ENCODE results near the gene SPC25.
"Not testable (repeated sequence)": the region's sequence is repeated elsewhere in the genome, so short reads cannot be mapped to it uniquely, and the experiment has no call there.

The SPC25 gene, protein sequence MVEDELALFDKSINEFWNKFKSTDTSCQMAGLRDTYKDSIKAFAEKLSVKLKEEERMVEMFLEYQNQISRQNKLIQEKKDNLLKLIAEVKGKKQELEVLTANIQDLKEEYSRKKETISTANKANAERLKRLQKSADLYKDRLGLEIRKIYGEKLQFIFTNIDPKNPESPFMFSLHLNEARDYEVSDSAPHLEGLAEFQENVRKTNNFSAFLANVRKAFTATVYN

DNA sequence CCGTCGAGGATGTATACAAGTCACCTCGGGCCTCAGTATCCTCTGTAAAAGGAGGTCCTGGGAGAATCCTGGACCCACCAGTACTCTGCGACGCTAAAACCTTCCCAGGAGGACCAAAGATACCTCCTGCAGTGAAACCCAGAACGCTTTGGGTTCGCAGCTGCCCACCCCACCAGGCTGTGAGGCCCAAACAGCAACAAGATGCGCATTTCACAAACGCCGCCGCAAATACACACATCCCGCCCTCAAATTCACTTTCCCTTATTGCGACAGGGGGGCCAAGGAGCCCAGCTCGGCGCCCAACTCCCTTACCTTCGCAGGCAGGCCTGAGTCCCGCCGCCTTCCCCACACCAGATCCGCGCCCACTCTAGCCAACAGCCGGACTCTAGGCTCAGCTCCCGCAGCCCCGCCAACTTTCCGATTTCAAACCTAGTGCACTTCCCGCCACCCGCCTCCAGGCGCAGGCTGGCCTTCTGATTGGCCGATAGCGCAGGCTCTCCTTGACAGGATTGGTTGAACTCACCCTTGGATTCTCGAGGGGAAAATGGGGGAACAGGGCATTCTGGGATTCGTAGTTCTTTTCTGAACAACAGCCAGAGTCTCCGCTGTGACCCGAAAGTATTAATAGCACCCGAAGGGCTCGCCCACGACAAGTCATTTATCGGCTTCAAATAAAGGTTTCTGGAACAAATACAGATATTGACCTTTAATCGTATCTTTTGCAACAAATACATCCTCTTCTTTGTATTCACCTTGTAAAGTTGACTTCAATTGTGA, at the start of gene SPC25:
SPC25 (minus strand) TSS at position 425 of the 777 bp plus-strand sequence. CDS start 911 bp downstream, outside the sequence.
- DNase-seq (ENCODE audit: low read depth in 3 of 3) = peak; percentile 64 to 89 (median 76)

DNA sequence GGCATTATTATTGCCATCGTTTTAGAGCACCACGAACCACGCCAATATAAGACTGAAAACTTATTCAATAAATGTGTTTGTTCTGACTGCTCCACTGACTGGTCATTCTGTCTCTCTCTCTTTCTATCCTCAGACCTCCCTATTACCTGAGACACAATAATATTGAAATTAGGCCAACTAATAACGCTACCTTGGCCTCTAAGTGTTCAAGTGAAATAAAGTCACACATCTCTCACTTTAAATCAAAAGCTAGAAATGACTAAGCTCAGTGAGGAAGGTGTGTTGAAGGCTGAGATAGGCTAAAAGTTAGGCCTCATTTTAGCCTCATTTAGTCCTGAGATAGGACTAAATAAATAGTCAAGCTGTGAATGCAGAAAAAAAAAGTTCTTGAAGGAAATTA, 49.7 kb upstream of the SPC25 start:
- no peak for DNase-seq (ENCODE audit: low read depth in 3 of 3)

DNA sequence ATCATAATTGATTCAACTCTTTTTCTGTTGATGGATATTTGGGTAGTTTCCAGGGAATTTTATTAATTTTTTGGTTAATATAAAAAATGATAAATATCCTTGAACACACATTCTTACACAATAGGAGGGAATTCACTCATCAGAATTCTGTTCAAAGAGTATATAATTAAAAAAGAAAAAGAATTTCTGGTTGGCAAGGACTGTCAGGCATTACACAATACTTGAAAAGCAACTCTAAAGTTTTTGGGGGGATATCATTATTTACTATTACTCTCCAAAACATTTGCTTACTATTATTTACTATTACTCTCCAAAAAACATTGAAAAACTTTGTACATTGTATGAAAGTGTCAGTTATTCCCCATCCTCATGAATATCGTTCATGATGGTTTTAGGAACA, 48.8 kb upstream of the SPC25 start:
- no peak for DNase-seq (ENCODE audit: low read depth in 3 of 3)

DNA sequence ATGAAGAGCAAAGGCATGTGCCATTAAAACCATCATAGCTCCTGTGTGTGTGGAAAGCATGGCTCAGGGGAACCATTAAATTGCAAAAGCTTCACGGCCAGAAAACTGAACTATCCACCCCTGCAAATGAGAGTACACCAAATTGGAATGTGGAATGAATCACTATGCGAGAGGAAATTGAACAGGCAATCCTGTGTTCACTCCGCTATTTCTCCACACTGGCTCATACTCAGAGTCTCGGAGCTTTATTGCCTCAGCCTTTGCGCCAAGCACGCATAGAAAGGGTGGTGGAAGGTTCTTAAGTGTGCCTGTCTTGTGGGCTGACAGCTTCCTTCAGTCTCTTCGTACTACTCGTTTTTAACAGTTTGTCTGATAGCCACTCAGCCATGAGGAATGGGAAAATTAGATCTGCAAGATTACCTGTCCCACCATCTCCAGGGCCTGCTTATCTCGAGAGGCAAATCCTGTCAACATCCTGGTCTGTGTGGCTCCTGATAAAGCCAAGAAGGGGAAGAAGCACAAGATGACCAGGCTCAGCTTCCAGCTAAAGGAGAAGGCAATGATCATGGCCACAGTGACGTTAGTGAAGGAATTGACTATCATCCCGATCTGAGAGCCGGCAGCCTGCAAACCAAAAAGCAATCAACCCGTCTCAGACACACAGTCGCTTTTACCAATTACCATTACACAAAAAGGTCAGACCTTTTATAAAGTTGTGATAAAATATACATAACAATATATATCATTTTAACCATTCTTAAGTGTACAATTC, 45.8 kb upstream of the SPC25 start:
- DNase-seq (ENCODE audit: low read depth in 3 of 3) = no peak

DNA sequence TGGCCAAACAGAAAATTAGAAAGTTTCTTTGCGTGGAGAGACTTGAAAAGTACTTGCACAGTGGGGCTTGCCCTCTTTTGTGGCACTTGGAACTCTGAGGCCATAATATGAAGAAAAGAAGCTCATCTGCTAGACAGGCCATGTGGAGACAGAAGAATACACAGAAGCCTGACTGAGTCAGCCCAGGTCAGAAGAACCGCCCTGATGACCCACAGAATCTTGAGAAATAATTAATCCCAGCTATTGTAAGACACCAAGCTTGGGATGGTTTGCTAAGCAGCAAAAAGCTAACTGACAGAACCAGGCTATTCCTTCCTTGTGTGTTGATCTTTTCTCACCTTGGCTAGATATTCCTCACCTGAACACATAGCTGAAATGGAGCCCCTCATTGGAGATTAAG, 44.6 kb upstream of the SPC25 start:
- DNase-seq (ENCODE audit: low read depth in 3 of 3) = no peak

DNA sequence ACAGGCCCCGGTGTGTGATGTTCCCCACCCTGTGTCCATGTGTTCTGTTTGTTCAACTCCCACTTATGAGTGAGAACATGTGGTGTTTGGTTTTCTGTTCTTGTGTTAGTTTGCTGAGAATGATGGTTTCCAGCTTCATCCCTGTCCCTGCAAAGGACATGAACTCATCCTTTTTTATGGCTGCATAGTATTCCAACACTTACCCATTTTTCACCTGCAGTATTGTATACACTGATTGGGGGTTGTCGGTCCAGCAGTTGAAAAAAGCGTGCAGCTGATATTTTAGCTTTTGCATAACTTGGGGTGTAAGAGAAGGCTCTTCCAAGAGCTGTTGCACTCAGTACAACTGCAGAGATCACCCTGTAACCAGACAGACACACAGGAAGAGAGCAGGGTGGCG, 41.9 kb upstream of the SPC25 start:
- DNase-seq (ENCODE audit: low read depth in 3 of 3) = not testable (repeated sequence)

DNA sequence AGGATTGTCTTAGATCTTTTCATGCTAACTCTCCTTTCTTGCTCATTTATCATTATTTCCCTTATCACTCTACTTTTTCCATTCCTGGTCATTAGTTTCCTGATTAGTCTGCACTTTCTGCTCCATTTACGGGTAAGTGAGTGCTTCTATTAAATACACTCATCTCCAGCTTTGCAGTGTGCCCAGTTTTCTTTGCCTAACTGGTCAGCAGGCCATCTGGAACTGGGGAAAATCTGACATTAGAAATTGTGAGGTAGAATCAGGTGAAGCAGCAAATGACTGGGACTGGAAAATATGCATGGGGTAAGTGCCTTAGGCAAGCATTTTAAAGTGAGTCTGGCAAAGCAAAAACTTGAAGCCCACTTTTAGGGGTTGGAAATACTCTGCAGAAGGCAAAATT, 40.0 kb upstream of the SPC25 start:
- no peak for DNase-seq (ENCODE audit: low read depth in 3 of 3)

DNA sequence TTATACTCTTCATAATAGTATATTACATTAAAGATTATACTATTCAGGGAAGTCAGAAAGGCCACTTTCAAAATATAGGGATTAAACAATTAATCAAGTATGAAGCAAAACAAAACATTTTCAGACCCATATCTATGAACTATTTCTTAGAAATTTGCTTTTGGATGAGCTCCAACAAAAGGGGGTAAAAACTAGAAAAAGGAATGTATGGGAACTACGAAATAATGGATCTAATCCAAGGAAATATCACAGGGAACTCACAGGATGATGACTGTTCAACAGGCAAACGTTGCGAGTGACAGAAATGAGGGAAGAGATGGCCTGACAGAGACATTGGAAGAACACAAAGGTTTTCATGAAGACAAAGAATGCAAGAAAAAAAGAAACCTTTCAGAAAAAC, 38.8 kb upstream of the SPC25 start:
- no peak for DNase-seq (ENCODE audit: low read depth in 3 of 3)

DNA sequence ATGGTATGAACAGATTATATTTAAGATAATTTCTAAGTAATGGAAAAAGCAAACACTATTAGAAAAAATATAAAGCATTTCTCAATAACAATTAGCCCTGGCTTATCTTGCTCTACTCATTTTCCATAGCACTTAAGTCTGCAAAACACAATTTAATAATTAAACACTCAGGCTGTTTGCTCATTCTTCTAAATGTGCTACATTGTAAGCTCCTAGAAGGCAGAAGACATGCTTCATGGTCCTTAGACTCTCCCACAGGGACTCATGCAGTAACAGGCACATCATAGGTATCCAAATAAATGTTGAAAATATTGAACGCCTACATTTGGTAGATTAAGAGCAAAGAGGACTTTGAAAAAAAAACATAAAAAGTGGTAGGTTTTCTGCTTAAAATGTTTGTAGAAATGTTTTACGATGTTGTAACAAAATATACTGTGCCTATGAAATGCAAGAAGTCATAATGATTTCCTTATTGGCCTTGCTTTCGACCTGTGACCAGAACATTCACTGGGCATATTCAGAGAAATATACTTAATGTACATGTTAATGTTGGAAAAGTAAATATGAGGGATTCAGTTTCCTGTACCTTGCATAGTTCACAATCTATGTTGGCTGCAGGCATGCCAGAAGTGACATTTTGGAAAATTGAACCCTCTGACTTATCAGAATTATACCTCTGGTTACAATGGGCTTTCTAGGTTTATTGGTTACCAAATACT, 38.0 kb upstream of the SPC25 start:
- DNase-seq (ENCODE audit: low read depth in 3 of 3) = no peak

DNA sequence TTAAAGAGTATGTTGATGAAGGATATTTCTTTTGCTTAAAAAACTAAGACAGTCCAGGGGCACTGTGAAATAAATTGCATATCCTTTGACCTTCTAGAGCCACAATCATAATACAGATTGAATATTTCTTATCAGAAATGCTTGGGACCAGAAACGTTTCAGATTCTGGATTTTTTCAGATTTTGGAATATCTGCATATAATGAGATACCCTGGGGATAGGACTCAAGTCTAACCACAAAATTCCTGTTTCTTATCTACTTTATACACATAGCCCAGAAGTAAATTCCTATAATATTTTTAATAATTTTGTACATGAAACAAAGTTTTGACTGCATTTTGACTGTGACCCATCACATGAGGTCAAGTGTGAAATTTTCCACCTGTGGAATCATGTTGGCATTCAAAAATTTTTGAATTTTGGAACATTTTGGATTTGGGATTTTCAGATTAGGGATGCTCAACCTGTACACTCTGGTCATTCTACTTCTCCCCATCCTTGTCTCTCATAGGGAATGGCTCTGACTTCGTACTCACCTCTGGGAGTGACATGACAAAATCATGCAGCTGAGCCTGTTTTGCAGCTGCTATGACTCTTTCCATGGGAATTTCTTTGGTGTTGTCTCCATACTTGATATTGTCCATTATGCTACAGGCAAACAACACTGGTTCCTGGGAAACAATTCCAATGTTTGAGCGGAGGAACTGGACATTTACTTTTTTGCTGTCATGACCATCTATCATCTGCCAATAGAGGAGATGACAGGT, 36.6 kb upstream of the SPC25 start:
- DNase-seq (ENCODE audit: low read depth in 3 of 3) = no peak

DNA sequence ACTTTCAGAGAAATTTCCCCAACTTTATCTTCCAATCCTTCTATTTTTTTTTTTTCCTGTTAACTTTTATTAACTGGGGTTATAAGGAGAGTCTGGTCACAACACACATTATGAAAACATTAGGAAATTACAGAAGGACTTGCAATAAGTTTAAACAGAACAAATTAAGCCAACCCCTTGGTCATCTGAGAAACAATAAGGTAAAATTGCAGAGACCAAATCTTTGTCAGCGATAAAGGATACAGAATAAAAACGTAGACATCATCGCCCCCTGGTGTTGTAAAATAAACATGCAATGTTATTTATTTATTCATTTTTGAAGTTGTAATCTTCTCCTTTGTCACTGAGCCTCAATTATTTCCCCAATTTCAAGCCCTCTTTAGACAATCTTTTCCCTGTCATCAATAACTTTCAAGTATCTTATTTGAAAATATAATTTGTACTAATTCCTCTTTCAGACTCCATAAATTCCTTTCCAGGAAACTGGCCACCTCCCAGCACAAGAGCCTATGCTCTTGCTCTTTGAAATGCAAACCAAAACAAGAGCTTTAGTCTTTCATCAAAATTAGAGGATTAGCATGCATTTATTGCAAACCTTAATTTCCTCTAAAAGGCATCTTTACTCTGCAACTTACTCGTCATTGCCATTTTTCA, 30.4 kb upstream of the SPC25 start:
- no peak for DNase-seq (ENCODE audit: low read depth in 3 of 3)

DNA sequence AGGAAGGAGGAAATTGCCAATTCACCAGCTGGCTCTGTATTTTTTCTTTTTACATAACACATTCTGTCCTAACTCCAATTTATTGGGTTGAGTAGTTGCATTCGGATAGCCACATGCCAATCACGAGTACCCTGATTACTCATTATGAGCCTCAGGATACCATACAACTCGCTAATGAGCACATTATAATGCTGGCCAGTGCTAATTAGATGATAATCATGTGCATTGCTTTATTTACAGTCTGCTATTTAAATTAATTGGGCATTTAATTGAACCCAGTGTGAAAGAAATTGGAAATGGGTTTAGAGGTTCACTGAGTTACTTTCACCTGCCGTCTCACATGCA, 26.1 kb upstream of the SPC25 start:
- DNase-seq (ENCODE audit: low read depth in 3 of 3) = no peak

DNA sequence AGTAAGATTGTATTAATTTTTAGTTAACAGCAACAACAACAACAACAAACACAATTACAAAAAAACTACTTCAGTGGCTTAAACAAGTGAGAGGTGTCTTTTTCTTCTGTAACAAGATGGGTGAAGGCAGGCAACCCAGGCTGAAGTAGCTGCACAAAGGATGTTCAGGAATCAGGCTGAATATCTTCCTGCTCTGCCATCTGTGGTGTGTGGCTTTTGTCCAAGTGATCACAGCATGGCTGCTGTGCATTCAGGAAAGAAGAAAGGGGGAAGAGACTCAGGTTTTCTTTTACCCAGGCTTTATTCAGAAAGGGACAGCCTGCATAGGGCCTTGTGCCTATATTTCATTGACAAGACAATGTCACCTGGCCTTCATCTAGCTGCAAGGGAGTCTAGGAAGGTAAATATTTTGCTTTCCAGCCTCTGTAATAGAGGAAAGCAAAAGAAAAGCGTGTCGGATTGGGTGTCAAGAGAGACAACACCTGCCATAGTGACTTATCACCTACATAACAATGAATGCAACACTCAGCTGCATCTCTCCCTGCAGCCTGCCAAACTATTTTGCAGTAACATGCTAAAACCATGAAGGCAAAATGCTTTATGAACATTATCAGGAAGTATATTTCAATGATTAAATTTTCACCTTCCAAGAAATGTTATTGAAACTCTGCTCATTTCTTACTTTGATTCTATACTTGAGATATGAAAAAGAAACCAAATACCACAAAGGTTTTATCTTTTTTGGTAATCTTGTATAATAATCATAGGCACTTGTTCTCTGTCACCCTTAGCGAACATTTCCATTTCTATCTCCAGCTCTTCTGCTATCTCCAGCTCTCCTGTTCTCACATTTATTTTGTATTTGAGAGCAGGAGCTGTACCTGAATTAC, 25.5 kb upstream of the SPC25 start:
- DNase-seq (ENCODE audit: low read depth in 3 of 3) = no peak

DNA sequence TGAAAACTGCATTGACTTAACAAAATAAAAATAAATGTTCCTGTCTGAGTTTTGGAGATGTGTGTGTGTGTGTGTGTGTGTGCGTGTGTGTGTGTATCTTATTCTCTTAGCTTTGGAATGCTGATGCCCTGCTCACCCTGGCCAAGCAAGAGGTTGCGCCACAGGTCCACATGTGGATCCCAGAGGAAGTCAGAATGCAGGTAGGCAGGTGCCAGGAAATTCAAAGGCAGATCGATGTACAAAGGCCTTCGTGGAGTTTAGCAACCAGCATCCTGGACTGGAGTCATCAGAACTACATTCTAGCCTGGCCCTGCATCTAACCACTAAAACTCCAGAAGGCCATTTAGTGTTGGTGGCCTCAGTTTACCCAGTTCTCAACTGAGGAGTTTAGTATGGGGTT, 23.3 kb upstream of the SPC25 start:
- no peak for DNase-seq (ENCODE audit: low read depth in 3 of 3)

DNA sequence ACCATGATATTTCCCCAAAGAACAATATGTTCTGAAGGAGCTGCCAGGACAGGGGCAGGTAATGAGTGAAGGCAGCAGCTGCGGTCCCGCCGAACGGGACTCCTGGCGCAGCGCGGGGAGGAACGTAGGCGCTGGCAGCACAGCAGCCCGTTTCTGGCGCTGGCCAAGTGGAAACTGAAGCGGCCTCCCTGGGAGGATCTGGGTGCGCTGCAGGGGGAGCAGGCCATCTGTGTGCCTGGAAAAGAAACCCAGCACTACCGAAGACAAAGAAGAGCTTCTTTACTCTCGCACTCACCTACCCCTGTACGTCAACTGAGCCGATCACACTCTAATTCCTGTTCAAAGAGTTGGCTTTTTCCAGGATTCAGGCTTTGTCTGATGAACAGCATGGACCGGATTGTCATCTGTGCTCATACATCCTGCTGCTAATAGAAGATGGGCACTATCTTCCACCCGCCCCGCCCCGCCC, 22.7 kb upstream of the SPC25 start:
- no peak for DNase-seq (ENCODE audit: low read depth in 3 of 3)

DNA sequence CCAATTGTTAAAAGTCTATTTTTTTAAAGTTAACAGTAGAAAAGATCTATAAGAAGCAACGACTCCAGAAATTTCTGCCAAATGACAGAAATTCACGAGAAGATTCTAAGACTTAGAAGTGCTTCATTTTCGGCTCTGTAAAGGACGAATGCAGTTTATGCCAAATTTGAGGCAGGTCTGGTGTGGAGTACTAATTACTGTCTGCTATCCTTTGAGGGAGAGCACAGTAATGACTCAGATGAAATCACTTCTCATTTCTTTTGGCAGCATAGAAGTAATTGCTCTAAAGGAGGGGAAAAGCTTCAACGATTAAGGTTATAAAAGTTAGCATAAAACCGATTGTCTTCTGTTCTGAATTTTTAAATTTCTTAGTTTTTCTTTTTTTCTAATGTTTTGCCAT, 22.2 kb upstream of the SPC25 start:
- DNase-seq (ENCODE audit: low read depth in 3 of 3) = no peak

DNA sequence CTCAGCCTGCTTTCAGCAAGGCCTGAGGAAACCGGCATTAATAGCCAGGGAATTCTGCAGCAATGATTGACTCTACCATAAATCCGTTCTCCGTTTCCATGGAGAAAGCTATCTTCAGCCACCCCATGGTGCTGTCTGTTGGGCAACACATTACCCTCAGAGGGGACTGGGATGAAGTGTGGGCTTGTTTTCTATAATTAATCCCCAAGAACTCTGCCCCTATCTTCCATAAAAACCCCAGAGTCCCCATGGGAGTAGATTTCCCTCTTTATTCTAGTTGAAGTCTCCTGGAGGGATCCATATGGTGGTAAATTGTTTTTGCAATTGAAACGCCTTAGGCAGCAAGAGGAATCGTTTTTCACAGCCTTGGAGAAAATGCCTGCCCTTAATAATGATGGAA, 20.1 kb upstream of the SPC25 start:
- DNase-seq (ENCODE audit: low read depth in 3 of 3) = no peak

DNA sequence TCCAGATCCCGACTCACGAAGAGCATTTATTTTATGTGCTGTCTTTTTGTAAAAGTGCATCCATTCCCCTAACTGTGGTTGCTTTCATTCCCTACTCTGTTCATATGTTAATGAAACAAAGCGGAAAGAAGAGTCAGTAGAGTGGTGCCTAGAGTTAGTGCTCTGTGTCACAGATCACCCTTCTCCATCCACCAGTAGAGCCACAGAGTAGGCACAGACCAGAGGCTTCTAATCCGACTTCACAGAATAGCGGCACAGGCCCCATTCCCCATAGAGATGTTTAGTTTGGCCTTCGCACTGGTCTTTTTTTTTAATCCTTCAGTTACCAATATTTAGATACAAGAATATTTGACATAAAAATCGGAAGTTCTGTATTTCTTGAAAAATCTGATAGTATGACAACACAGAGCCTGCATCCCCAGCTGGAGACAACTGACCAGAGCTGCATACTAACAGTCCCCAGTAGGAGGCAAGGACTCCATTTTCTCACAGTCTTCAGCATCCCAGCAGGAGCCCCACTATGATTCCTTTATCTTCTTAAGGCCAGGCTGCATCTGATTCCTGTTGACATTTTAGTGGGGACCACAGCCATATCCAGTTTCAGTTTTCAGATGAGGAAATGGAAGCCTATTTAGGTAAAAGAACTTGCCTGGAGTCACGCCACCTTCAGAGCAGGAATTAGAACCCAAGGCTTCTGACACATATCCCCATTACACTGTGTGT, 17.9 kb upstream of the SPC25 start:
- no peak for DNase-seq (ENCODE audit: low read depth in 3 of 3)

DNA sequence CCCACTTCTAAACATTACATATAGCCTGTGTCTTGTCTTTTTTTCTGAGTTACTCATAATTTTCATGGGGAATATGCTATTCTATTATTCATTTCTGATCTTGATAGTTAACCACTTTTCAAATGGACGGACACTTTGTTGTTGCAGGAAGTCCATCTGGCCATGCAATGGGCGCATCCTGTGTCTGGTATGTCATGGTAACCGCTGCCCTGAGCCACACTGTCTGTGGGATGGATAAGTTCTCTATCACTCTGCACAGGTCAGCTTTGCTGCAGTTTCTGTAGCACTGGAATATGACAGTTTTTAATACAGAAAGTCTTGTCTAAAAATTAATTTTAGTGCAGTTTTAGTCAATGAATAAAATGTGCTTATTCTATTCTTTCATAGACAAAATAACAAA, 14.1 kb upstream of the SPC25 start:
- no peak for DNase-seq (ENCODE audit: low read depth in 3 of 3)
